OCI-LY1 (cell line): ENCODE measurements around the gene STAC.

Experiments used
- H2AFZ ChIP-seq: fragments of 200-600 bp; sonication (generic), shearing (Covaris generic); 2 replicates; pipeline ENCODE4 v1.6.0; 2014; ENCODE audit warnings: antibody characterized with exemption, mild to moderate bottlenecking, low read length
- H3F3A ChIP-seq: fragments of 200-600 bp; sonication (generic), shearing (Covaris generic); 2 replicates; pipeline ENCODE4 v1.6.0; 2014; ENCODE audit warnings: mild to moderate bottlenecking, antibody characterized with exemption, low read length, moderate library complexity; ENCODE audit not compliant: insufficient read depth
- H3K27ac ChIP-seq: fragments of 200-600 bp; sonication (generic); 2 replicates; pipeline ENCODE4 v1.5.1; 2014; ENCODE audit warnings: low read length, mixed run types, mild to moderate bottlenecking, low read depth; ENCODE audit not compliant: poor library complexity, severe bottlenecking
- H3K27me3 ChIP-seq: fragments of 200-600 bp; sonication (generic); 2 replicates; pipeline ENCODE4 v1.6.0; 2014; ENCODE audit warnings: antibody characterized with exemption, mild to moderate bottlenecking, low read length, moderate library complexity; ENCODE audit not compliant: insufficient read depth
- H3K36me3 ChIP-seq: fragments of 200-600 bp; sonication (generic); 2 replicates; pipeline ENCODE4 v1.6.1; 2014; ENCODE audit warnings: mild to moderate bottlenecking, antibody characterized with exemption, low read length, moderate library complexity, mixed read lengths; ENCODE audit not compliant: insufficient read depth
- H3K4me1 ChIP-seq: fragments of 200-600 bp; sonication (generic); 2 replicates; pipeline ENCODE4 v1.5.1; 2014; ENCODE audit warnings: mild to moderate bottlenecking, low read length, moderate library complexity; ENCODE audit not compliant: insufficient read depth, severe bottlenecking
- H3K4me2 ChIP-seq: fragments of 200-600 bp; sonication (generic), shearing (Covaris generic); 2 replicates; pipeline ENCODE4 v1.6.1; 2014; ENCODE audit warnings: low read length
- H3K4me3 ChIP-seq: fragments of 200-600 bp; sonication (generic); 2 replicates; pipeline ENCODE4 v1.5.1; 2014; ENCODE audit warnings: low read length, low read depth, mild to moderate bottlenecking, mixed read lengths; ENCODE audit not compliant: poor library complexity, severe bottlenecking
- H3K79me2 ChIP-seq: fragments of 200-600 bp; shearing (Covaris generic); 2 replicates; pipeline ENCODE4 v1.6.1; 2016; ENCODE audit warnings: mixed run types, low read length, mixed read lengths; ENCODE audit not compliant: insufficient read depth
- H3K9ac ChIP-seq: fragments of 200-600 bp; sonication (generic), shearing (Covaris generic); 2 replicates; pipeline ENCODE4 v1.6.1; 2014; ENCODE audit warnings: mild to moderate bottlenecking, low read length, mixed read lengths
- H3K9me2 ChIP-seq: fragments of 200-600 bp; sonication (generic), shearing (Covaris generic); 2 replicates; pipeline ENCODE4 v1.6.1; 2014; ENCODE audit warnings: low read depth, mild to moderate bottlenecking, low read length, mixed read lengths
- H3K9me3 ChIP-seq: fragments of 200-600 bp; shearing (Covaris generic); 2 replicates; pipeline ENCODE4 v1.6.1; 2014; ENCODE audit warnings: low read length, mixed read lengths
- H4K20me1 ChIP-seq: fragments of 200-600 bp; sonication (generic), shearing (Covaris generic); 2 replicates; pipeline ENCODE4 v1.6.0; 2016; ENCODE audit warnings: mild to moderate bottlenecking, low read length; ENCODE audit not compliant: insufficient read depth
- EZH2 ChIP-seq: fragments of 200-600 bp; sonication (generic), shearing (Covaris generic); IDR thresholded peaks from 2 replicates; pipeline ENCODE4 v1.8.0; 2017; ENCODE audit warnings: borderline replicate concordance, mixed run types, mild to moderate bottlenecking, antibody characterized with exemption, low read length, moderate library complexity, mixed read lengths
- TF ChIP-seq, protein P1 (sequence below): fragments of 200-600 bp; sonication (generic), shearing (Covaris generic); IDR thresholded peaks from 2 replicates; pipeline ENCODE4 v1.5.1; 2017; ENCODE audit warnings: mild to moderate bottlenecking, antibody characterized with exemption, low read length, moderate library complexity, mixed read lengths

The STAC gene

GRCh38 chr3:36397841-36398240 is 17.5 kb downstream of the STAC start:
- Histone ChIP-seq H3K4me1 (no peaks in the 10 kb centered on the region), H3K27ac (no peak overlapping the region), H3K9ac (no peak overlapping the region), H3K9me2 (no peaks in the 10 kb centered on the region), H3K9me3 (no peaks in the 10 kb centered on the region), H2AFZ (no peak overlapping the region), H3K4me2 (no peak overlapping the region), H3K36me3 (no peaks in the 10 kb centered on the region), H4K20me1 (no peaks in the 10 kb centered on the region), H3K4me3 (no peak overlapping the region), H3K27me3 (no peaks in the 10 kb centered on the region), H3F3A (no peaks in the 10 kb centered on the region), H3K79me2 (no peaks in the 10 kb centered on the region)
- TF ChIP-seq, protein P1, sequence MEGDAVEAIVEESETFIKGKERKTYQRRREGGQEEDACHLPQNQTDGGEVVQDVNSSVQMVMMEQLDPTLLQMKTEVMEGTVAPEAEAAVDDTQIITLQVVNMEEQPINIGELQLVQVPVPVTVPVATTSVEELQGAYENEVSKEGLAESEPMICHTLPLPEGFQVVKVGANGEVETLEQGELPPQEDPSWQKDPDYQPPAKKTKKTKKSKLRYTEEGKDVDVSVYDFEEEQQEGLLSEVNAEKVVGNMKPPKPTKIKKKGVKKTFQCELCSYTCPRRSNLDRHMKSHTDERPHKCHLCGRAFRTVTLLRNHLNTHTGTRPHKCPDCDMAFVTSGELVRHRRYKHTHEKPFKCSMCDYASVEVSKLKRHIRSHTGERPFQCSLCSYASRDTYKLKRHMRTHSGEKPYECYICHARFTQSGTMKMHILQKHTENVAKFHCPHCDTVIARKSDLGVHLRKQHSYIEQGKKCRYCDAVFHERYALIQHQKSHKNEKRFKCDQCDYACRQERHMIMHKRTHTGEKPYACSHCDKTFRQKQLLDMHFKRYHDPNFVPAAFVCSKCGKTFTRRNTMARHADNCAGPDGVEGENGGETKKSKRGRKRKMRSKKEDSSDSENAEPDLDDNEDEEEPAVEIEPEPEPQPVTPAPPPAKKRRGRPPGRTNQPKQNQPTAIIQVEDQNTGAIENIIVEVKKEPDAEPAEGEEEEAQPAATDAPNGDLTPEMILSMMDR = no peak
- no peak for TF ChIP-seq EZH2

DNA sequence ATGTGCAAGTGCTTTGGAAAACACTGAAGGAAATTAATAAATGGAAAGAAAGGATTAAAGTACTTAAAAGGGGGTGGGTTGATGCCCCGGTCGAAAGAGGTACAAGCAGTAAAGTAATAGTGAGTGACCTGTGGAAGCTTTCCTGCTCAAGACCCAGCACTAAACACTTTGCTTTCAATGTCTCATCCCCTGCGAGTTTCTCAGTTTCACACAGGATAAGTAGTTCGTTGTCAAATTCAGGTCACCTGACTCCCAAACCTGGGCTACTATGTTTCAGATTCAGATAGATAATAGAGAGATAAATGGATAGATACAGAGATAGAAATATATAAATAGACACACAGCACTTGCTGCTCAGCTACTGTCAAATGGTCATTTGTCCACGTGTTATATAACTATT is 19.6 kb downstream of the STAC start:
- Histone ChIP-seq H3K9me3 (no peaks in the 10 kb centered on the region), H2AFZ (no peak overlapping the region), H3K4me2 (no peak overlapping the region), H3K27ac (no peak overlapping the region), H3F3A (no peaks in the 10 kb centered on the region), H3K4me3 (no peak overlapping the region), H3K36me3 (no peaks in the 10 kb centered on the region), H3K9me2 (no peaks in the 10 kb centered on the region), H3K4me1 (no peaks in the 10 kb centered on the region), H3K79me2 (no peaks in the 10 kb centered on the region), H4K20me1 (no peaks in the 10 kb centered on the region), H3K27me3 (no peaks in the 10 kb centered on the region), H3K9ac (no peak overlapping the region)
- no peak for TF ChIP-seq EZH2
- TF ChIP-seq, protein P1 = no peak

DNA sequence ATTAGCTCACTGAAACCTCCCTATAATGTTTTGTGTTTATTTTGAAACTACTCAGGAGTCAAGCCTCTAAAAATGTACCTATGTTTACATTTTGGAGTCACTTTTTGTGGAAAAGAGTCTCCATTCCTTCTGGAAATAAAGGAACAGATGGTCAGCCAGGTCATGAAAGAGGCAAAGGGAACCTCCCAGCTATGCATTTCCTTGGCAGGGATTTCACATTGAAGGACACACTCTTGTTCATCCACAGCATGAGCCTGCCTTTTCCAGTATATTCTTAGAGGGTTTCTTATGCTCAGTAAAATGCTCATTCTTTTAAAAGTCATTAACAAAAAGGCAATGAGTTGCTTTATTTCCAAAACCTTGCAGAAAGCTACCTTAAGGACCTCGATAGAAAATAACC is 20.8 kb downstream of the STAC start:
- Histone ChIP-seq H4K20me1 (no peaks in the 10 kb centered on the region), H3K4me2 (no peak overlapping the region), H3K79me2 (no peaks in the 10 kb centered on the region), H2AFZ (no peak overlapping the region), H3K9me2 (no peaks in the 10 kb centered on the region), H3K4me1 (no peaks in the 10 kb centered on the region), H3K27me3 (no peaks in the 10 kb centered on the region), H3K4me3 (no peak overlapping the region), H3K9ac (no peak overlapping the region), H3F3A (no peaks in the 10 kb centered on the region), H3K27ac (no peak overlapping the region), H3K36me3 (no peaks in the 10 kb centered on the region), H3K9me3 (no peaks in the 10 kb centered on the region)
- TF ChIP-seq, protein P1 = no peak
- no peak for TF ChIP-seq EZH2
